HG03457 (cell line): Measurements from ENCODE around the gene ELP6.

Experiments used
- ATAC-seq: cut with Tn5 transposase; IDR thresholded peaks from one replicate; pipeline ENCODE4 v1.9.1; 2021; ENCODE audit warnings: moderate number of reproducible peaks; ENCODE audit not compliant: unreplicated experiment

Gene ELP6, protein sequence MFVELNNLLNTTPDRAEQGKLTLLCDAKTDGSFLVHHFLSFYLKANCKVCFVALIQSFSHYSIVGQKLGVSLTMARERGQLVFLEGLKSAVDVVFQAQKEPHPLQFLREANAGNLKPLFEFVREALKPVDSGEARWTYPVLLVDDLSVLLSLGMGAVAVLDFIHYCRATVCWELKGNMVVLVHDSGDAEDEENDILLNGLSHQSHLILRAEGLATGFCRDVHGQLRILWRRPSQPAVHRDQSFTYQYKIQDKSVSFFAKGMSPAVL

DNA sequence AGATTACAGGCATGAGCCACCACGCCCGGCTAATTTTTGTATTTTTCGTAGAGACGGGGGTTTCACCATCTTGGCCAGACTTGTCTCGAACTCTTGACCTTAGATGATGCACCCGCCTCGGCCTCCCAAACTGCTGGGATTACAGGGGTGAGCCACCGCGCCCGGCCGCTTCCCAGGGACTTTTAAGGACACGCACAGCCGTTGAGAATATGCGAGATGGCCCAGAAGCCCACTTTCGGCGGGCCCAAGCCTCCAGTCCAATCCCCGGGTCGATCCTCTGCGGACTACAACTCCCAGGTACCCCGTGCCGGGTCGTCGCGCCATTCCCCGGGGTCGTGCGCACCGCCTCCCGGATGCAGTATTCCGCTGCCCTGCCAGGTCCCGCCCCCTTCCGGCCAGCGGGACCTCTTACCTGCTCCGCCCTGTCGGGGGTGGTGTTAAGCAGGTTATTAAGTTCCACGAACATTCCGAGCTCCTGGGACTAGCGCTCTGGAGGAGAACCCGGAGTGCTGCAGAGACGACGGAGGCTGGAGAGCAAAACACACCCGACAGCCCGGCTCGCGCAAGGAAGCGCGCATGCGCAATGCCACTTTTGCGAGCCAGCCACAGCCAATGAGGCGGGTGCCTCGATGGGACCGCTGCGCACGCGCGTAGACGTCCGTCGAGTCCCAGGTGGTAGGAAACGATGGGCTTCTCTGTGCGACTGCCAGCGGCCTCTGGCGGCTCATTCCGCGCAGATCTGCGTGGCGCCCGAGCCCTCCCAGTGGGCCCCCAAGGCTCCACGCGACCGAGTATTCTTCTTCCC is at the start of gene ELP6:
TSS of gene ELP6 (minus strand) at position 588 of the 805 bp plus-strand sequence. CDS start at position 466, 122 bp downstream.
- peak; percentile 84 for ATAC-seq

DNA sequence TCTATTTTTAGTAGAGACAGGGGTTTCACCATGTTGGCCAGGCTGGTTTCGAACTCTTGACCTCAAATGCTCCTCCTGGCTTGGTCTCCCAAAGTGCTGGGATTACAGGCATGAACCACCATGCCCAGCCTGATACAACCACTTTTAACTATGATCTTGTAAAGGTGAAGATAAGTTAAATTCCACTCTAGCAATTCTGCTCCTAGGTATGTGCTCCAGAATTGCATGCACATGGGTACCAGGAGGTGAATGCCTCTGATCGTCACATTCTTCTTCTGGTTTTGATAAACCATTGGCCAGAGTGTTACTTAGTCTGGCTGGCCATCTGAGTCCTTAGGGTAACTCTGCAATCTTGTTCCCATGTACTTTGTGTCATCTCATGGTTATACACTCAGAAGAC is 42.8 kb upstream of the ELP6 start:
- no peak for ATAC-seq

DNA sequence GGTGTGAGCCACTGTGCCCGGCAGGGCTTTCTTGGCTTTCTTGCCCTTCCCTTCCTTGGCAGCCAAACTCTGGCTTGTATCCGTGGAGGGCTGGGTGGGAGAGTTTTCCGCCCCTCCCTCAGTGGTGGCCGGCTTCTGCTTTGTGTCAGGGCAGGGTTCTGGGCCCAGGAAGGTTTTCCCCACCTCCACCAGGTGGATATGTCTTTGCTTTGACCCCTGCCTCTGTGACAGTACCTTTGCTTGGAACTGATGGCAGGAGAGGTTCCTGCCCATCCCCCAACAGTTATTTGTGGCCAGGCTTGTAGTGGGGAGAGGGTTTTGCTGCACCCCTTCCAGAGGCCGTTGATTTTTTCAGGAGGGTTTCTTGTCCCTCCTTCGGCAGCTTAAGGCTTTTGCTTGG is 40.8 kb upstream of the ELP6 start:
- no peak for ATAC-seq

DNA sequence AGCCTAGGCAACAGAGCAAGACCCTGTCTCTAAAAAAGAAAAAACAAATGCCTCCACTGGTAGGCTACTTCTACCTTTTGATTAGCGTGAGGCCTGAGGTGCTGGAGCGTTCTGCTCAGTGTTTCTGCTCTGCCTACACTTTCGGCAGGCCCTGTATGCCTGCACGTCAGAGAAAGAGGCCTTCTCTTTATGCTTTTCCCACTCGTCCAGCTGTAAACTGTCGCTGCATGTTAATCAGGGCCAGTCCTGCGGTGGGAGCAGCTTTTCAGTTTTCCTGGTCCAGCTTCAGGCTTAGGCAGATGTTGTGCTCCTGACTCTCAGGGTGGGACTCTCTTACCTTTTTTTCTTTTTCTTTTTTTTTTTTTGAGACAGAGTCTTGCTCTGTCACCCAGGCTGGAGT is 39.9 kb upstream of the ELP6 start:
- no peak for ATAC-seq

DNA sequence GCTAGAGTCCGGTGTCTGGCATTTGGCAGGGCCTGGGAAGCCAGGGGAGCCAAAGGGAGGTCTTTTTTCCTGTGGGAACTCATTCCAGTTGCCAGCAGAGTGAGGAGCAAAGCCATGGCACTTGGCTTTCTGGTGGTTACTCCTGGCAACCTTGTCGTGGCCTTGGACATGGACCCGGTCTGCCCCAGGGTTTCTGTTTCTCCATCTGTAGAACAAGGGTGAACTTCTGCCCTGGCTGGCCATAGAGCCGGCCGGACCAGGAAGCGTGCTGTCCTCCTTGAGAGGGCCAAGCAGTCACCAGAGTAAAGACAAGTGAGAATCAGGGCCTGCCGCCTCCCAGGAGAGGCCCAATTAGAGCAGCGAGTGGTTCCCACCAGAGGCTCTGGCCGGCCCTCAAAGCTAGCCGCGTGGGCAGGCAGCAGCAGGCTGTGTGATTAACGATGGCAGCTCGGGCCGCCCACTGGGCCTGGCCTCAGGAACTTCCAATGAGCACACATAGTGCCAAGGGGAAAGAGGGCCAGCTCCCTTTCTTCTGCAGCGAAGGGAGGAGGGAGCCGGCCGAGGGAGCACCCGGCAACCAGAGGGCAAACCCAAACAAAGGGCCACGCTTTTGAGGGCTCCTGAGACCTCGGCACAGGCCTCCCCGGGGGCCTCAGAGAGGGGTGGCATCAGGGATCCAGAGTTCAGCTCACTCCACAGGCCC is 29.1 kb upstream of the ELP6 start:
- ATAC-seq = no peak

DNA sequence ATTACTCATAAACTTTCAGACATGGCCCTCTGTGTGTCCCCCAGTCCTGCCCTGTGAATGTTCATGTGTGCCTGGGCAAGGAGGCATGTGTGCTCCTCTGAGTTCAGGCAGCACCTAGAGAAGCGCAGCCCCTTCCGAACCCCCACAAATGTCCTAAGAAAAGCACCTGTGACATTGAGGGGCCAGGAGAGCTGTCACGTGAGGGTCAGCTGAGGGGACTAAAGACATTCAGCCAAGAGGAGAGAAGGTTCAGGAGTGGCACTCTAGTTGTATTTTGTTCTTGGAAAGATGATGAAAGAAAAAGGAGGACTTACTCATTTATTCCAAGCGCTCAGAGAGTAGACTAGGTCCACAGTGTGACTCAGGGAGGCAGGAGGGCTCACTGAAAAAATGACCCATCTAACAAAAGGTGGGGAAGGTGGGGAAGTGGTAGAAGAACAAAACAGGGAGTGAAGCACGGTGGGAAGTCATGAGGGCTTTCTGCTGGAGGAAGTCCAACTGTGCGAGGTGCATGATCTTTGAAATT is 28.1 kb upstream of the ELP6 start:
- no peak for ATAC-seq

DNA sequence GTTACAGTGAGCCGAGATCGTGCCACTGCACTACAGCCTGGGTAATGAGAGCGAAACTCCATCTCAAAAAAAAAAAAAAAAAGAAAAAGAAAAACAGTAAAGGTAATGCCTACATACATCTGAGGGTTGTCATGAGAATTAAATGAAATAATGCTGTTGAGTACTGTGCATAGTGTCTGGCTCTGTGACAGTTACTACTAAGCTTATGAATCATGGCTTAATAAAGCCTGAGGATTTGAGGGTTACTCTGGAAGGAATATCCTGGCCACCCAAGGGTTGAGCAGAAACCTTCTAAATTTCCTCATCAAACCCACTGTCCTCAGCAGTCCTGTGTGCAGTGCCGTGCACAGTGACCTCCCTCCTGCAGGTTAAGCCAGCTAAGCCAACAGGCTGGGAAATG is 26.8 kb upstream of the ELP6 start:
- ATAC-seq = no peak

DNA sequence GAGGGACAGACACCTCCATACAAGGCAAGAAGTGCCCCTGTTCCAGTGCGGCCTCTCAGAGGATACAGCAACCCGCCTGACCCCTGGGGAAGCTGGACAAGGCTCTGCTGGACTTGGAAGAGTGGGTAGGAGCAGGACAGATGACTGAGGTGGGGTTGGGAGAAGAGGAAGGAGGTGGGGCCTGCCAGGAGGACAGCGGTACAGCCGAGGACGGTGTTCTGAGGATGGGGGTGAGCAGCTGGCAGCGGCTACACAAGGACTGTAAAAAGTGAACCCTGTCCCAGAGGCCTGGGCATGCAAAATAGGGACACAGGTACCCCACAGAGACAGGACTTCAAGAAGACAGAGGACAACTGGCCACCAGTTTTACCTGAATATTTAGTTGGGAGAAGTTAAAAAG is 23.5 kb upstream of the ELP6 start:
- no peak for ATAC-seq

DNA sequence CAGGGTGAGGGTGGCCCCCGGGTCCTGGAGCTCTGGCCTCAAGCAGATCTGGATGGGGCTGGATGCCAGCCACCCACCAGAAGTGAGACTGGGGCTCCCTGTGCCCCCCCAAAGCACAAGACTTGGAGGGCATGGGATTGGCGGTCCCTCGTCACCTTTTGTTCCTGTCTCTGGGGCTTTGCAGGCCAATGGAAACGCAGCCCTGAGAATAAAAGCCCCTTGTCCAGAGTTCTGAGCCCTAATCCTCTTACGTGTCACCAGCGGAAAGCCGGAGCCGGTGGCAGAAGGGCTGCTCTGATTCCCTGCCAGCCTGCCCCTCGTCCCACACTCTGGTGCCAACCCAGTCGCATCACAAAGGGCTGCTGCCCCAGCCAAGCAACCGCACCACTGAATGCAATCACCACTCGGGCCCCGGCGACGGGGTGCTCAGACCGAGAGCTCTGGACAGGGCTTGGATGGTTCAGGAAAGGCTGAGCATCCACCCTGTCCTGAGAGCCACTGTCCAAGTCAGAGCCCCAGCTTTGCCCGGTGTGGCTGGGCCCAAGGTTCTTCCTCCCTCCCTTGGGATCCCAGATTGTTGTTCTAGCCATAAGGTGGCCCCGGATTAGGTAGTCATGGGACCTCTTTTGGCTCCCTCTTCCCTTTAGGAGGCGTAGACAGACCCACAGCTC is 22.8 kb upstream of the ELP6 start:
- ATAC-seq = no peak

DNA sequence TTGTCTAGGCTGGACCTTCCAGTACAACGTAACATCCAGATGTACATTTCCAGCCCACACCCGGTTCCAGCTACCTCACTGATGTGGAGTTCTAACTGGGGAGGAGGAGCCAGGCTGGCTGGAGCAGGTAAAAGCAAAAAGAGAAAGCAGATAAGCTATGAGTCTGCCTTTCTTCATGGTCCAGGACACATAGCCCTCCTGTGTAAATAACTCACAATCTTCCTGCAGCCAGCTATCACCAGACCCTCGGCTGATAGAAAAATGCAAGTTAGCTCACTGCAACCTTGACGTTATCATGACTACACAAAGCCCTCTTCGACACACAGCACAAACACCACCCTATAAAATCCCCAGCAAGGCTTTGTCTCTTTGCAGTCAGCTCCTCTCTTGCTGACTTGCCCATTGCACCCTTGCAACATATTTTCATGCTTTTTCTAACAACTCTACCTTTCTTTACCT is 20.5 kb upstream of the ELP6 start:
- ATAC-seq = no peak

DNA sequence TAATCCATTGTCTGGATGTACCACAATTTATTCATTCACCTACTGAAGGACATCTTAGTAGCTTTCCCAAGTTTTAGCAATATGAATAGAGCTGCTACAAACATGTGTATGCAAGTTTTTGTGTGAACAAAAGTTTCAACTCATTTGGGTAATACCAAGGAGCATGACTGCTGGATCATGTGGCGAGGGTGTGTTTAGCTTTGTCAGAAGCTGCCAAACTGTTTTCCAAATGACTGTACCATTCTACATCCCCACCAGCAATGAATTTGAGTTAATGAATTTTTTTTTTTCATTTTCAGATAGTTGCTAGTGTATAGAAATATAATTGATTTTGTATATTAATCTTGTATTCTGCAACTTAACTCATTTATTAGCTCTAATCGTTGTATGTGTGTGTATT is 20.0 kb upstream of the ELP6 start:
- ATAC-seq = no peak

DNA sequence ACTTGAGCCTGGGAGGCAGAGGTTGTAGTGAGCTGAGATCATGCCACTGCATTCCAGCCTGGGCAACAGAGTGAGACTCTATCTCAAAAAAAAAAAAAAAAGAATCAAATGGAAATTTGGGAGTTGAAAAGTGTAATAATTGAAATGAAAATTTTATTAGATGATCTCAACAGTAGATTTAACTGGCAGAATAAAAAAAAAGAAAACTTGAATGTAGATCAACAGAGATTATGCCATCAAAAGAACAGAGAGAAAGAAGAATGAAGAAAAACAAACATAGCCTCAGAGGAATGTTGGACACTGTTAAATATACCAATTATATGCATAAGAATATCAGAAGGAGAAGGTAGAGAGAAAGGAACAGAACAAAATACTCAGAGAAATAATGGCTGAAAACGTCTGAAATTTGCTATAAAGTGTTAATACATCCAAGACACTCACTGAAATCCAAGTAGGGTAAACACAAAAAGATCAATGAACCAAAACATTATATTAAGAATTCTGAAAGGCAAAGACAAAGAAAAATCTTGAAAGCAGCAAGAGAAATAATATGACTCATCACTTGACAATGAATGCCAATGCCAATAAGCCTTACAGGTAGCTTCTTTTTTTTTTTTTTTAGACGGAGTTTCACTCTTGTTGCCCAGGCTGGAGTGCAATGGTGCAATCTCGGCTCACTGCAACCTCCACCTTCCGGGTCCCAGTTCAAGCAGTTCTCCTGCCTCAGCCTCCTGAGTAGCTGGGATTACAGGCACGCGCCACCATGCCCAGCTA is 14.6 kb upstream of the ELP6 start:
- ATAC-seq = no peak

DNA sequence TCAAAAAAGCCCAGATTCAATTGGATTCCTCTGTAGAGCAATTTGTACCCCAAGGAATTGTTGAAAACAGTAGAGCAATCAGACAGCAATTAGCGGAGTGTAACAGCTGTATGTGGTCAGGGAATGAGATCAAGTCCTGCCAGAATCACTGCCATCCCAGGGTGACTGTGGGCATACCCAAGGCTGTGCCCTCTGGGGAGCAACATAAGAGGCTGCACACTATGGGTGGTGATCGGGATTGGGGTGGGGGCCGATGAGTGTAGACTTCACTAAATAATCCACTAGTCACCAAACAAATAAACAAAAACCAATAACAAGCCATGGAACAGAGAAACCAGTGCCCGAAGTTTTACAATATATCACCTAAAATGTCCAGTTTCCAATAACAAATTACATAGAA is 12.1 kb upstream of the ELP6 start:
- ATAC-seq = no peak

DNA sequence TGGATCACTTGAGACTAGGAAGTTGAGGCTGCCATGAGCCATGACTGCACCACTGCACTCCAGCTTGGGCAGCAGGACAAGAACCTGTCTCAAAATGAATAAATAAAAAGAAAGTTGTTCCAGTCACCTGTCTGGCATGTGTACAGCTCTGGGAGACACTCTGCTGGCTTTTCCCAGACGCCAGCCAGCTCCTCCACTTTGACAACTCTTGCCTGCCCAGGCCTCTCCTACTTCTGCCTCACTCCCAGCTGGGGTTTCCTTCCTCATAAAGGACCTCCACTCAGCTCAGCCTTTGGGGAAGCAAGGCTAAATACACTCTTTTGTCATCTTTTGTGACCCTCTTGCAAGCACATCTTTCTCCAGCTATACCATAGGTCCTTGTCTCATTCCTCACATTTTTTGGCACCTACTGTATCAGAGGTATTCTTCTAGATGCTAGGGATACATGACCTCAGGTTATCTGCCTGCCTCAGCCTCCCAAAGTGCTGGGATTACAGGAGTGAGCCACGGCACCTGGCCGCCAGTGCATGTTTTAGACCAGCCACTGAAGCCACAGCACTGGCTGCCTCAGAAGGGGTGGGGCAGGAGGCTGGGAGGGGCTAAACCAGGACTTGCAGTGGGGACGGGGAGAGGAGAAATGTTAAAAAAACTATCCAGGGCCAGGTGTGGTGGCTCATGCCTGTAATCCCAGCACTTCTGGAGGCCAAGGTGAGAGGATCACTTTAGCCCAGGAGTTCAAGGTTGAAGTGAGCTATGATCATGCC is 10.0 kb upstream of the ELP6 start:
- no peak for ATAC-seq

DNA sequence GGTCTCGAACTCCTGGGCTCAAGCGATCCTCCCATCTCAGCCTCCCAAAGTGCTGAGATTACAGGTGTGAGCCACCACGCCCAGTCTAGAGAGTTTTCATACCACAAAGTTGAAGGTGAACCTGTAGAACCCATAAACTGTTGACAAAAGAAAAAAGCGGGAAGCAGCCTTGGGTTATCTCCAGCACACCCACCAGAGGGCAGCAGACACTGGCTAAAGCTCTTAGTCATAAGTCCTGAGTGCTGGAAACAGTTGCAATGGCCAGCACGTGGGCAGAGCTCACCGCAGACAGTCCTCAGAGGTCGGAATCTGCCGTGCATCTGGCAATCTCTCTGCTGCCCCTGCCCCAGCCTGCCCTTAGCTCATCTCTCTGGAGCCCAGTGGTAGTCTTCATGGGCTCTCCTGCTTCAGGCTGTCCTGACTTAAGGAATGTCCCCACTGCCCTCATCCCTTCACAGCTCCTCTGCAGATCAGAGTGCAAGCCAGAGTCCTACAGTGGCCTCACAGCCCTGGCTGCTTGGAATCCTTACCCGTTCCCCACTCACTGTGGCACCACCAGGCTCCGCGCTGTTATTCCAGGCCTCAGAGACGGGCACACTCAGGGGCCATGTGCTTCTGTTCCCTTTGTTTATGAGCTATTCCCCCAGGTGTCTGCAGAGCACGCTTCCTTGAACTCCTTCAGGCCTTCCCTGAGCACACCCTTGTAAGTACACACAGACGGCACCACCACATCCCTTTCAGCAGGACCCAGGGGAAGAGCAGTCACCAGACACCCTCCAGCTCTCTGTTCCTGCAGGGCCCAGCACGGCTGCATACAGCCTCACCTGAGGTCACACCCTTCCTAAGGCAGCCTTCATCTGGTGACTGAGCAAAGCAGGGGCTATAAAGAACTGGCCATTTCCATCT is 8.8 kb upstream of the ELP6 start:
- no peak for ATAC-seq

DNA sequence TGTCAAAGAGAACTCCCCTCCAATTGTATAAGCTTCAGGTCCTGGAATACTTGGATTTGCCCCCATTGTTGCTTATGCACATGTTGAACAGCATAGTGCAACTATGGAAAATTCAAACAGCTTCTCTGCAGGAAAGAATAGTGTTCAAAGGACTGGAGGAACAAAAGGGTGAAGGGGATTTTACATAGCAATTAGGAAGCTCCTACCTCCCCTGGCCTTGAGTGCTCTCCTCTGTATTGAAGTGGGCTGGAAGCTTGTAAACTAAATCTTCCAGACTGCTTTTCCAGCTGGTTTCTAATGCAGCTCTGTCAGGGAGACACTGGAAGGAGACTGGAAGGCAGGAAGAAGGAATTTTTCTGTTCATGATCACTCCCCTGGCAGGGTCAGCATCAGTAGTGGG is 7.2 kb upstream of the ELP6 start:
- ATAC-seq = no peak

DNA sequence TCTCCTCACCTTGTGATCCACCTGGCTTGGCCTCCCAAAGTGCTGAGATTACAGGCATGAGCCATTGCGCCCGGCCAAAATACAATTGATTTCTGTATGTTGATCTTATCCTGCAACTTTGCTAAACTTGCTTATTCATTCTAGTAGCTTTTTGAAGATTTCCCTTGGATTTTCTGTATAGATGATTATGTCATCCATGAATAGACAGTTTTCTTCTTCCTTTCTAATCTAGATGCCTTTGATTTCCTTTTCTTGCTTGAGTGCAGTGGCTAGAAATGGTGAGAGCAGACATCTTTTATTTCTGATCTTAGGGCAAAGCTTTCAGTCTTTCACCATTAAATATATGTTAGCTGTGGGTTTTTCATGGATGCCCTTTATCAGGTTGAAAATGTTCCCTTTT is 4.4 kb upstream of the ELP6 start:
- no peak for ATAC-seq

DNA sequence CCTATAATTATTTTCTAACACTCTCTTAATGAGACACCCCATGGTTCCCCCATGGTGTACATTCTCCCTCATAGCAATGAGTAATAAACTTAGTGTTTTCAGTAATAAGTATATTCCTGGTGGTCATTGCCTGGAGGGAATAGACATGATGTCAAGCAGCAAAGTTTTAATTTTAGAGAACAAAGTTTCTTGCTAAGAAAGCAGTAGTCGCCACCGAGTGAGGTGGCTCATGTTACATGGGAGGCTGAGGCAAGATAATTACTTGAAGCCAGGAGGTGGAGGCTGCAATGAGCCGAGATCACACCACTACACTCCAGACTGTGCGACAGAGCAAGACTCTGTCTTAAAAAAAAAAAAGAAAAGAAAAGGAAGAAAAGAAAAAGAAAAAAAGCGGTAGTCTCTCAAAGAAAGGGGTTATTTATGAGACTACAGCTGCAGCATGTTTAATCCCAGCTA is 2.4 kb upstream of the ELP6 start:
- no peak for ATAC-seq
